Natural killer cell (primary cell): Measurements from ENCODE around the gene FAM107B. TPM values are rescaled to one million over a fixed set of nuclear protein-coding genes. Genes with fewer than 3 reads are reported as not detected.

ENCODE experiments used
- ATAC-seq, 3 donors: fragments of 150-1000 bp in 2 of 3; fragments of 200-7000 bp in 1 of 3; cut with Tn5 transposase; 1 replicate in 1 of 3; 2 replicates in 2 of 3; pipeline ENCODE4 v1.10.0; 2021; ENCODE audit warnings: mild to moderate bottlenecking in 2 of 3, moderate library complexity in 2 of 3
- DNase-seq, 2 donors: peaks; one replicate each; pipeline versions ENCODE4 v3.0.0 to v3.0.0-alpha.2; 2013 to 2021; ENCODE audit warnings: mixed read lengths in 1 of 2
- H3K27ac ChIP-seq: one replicate; pipeline ENCODE4 v1.5.1; 2013; ENCODE audit warnings: mild to moderate bottlenecking, low read length
- H3K27me3 ChIP-seq: one replicate; pipeline ENCODE4 v1.6.1; 2013; ENCODE audit warnings: low read length; ENCODE audit not compliant: control insufficient read depth, insufficient read depth
- H3K36me3 ChIP-seq: one replicate; pipeline ENCODE4 v1.6.1; 2013; ENCODE audit warnings: low read length; ENCODE audit not compliant: control insufficient read depth, insufficient read depth
- H3K4me1 ChIP-seq: one replicate; pipeline ENCODE4 v1.6.1; 2013; ENCODE audit warnings: low read length; ENCODE audit not compliant: control insufficient read depth, insufficient read depth
- H3K4me3 ChIP-seq: one replicate; pipeline ENCODE4 v1.5.1; 2013; ENCODE audit warnings: low read length
- H3K9me3 ChIP-seq: one replicate; pipeline ENCODE4 v1.6.1; 2013; ENCODE audit warnings: low read length; ENCODE audit not compliant: control insufficient read depth, insufficient read depth
- H3K27ac Mint-ChIP-seq, 2 donors: one replicate each; pipeline ENCODE4 v1.8.0; 2022; ENCODE audit warnings: mild to moderate bottlenecking in 2 of 2, mixed read lengths in 2 of 2, moderate library complexity in 1 of 2
- H3K27me3 Mint-ChIP-seq, 2 donors: one replicate each; pipeline ENCODE4 v1.8.0; 2022; ENCODE audit warnings: low read depth in 2 of 2, mixed read lengths in 2 of 2
- H3K36me3 Mint-ChIP-seq: one replicate; pipeline ENCODE4 v1.8.0; 2022; ENCODE audit warnings: mixed read lengths
- H3K4me1 Mint-ChIP-seq, 2 donors: one replicate each; pipeline ENCODE4 v1.8.0; 2022; ENCODE audit warnings: mixed read lengths in 2 of 2
- H3K4me3 Mint-ChIP-seq: one replicate; pipeline ENCODE4 v1.8.0; 2022; ENCODE audit warnings: mild to moderate bottlenecking, moderate library complexity, mixed read lengths
- H3K9me3 Mint-ChIP-seq, 2 donors: one replicate each; pipeline ENCODE4 v1.8.0; 2022; ENCODE audit warnings: mixed read lengths in 2 of 2
- CTCF ChIP-seq: fragments of 200-600 bp; IDR thresholded peaks from one replicate; pipeline ENCODE4 v1.8.0; 2022; ENCODE audit warnings: antibody characterized with exemption
- WGBS: methylation state at CpG from one replicate; pipeline ENCODE4 v1.1.7; 2013; ENCODE audit warnings: missing lambda C conversion rate; ENCODE audit not compliant: insufficient coverage; 5-methylcytosine and 5-hydroxymethylcytosine counted together
- intact Hi-C: fragments of 100-400 bp; cut with micrococcal nuclease; formaldehyde crosslinking; loops from one replicate; pipeline ENCODE4 v1.14.2; 2022
- total RNA-seq, 4 donors: library from RNA; stranded (reverse); fragments of 120-200 nt in 1 of 4; gene quantifications; one replicate each; pipeline versions ENCODE4 v1.2.3 to v1.2.4, GENCODE V29; 2013 to 2022

Gene FAM107B
- total RNA-seq, 3 donors from 2014 or later (not counting 1 experiment from before 2014, with no cell fraction given), result 165 to 226 (median 224) TPM

- no peaks in the 10 kb centered on the region for H3K27me3 Mint-ChIP-seq
- no peaks in the 10 kb centered on the region for H3K9me3 Mint-ChIP-seq
- H3K27ac ChIP-seq, result no peak overlapping the region
- peak overlapping the region; percentile 7 for H3K4me3 Mint-ChIP-seq
- no peaks in the 10 kb centered on the region for H3K27me3 ChIP-seq
- H3K4me1 Mint-ChIP-seq, result peaks cover 83 to 92% of the 10 kb centered on the region in 2 donors
- H3K27ac Mint-ChIP-seq, result peak overlapping the region; percentile 55 to 72
- intact Hi-C loops, result no loop called here
- H3K36me3 Mint-ChIP-seq, result no peaks in the 10 kb centered on the region
- WGBS, result 81% methylated on average over 17 of the region's 17 CpGs
- H3K9me3 ChIP-seq, result no peaks in the 10 kb centered on the region
- ATAC-seq (no peak), DNase-seq (no peak)
- peaks cover 52% of the 10 kb centered on the region for H3K36me3 ChIP-seq
- peaks cover 26% of the 10 kb centered on the region for H3K4me1 ChIP-seq
- H3K4me3 ChIP-seq, result no peak overlapping the region
- TF ChIP-seq CTCF, result no peak
These were observed 242.0 kb downstream of the FAM107B start for GRCh38 chr10:14532473-14533251.

DNA sequence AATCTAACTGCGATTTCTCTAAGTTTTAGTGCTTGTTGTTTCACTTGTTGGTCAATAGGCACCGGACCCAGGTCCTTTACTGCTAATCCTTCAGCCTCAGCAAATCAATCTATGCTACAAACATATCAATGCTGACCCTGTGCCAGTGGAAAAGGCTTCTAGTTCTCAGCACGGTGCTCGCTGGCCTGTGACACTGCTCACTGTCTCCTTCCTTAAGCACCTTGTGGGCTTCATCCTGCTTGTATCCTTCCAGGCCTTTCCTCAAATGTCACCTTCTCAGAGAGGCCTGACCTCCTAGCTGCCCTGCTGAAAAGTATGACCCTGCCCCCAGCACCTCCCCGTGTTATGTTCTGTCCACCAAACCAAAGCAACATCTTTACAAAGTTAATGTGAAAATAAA is 242.7 kb downstream of the FAM107B start:
- Histone ChIP-seq H3K4me3 (no peak overlapping the region), H3K4me1 (peaks cover 21% of the 10 kb centered on the region), H3K27me3 (no peaks in the 10 kb centered on the region), H3K9me3 (no peaks in the 10 kb centered on the region), H3K27ac (no peak overlapping the region), H3K36me3 (peaks cover 56% of the 10 kb centered on the region)
- H3K36me3 Mint-ChIP-seq, result no peaks in the 10 kb centered on the region
- no peaks in the 10 kb centered on the region for H3K27me3 Mint-ChIP-seq
- no peaks in the 10 kb centered on the region for H3K9me3 Mint-ChIP-seq
- TF ChIP-seq CTCF, result no peak
- peak overlapping the region; percentile 55 to 72 for H3K27ac Mint-ChIP-seq
- no peak overlapping the region for H3K4me3 Mint-ChIP-seq
- ATAC-seq (no peak), DNase-seq (no peak)
- H3K4me1 Mint-ChIP-seq, result peaks cover 84 to 92% of the 10 kb centered on the region in 2 donors
- WGBS, result 96% methylated on average over 4 of the region's 5 CpGs
- intact Hi-C loops, result no loop called here

DNA sequence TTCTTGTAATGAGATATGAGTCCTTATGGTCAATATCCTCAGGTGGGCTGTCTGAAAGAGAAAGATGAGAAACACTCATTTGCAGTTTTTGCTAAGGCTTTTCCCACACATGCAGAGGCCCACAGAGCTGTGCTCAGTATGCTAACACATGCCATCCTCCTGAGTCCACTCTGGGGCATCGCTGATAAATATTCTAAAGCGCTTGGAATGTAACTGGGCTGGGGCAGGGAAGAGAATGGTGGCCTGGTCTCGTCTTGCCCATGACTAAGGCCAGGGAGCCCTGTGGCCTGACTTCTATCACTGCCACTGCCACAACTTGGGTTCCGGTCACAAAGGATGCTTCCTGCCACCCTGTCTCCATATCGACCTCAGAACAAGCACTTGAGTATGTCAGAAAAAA is 244.2 kb downstream of the FAM107B start:
- Mint-ChIP-seq H3K27ac (peak overlapping the region; percentile 55 to 72), H3K4me3 (no peak overlapping the region), H3K4me1 (peaks cover 87 to 89% of the 10 kb centered on the region in 2 donors), H3K9me3 (no peaks in the 10 kb centered on the region), H3K36me3 (no peaks in the 10 kb centered on the region), H3K27me3 (no peaks in the 10 kb centered on the region)
- H3K4me1 ChIP-seq, result peaks cover 20% of the 10 kb centered on the region
- H3K36me3 ChIP-seq, result peaks cover 59% of the 10 kb centered on the region
- H3K27me3 ChIP-seq, result no peaks in the 10 kb centered on the region
- no peak for TF ChIP-seq CTCF
- 59% methylated on average over 5 of the region's 5 CpGs for WGBS
- H3K4me3 ChIP-seq, result no peak overlapping the region
- DNase-seq, result no peak
- intact Hi-C loops, result no loop called here
- peak in 1 of 3 donors; percentile 43 for ATAC-seq
- H3K27ac ChIP-seq, result no peak overlapping the region
- H3K9me3 ChIP-seq, result no peaks in the 10 kb centered on the region
